Measurements from ENCODE around the gene POLR2A.

DNA sequence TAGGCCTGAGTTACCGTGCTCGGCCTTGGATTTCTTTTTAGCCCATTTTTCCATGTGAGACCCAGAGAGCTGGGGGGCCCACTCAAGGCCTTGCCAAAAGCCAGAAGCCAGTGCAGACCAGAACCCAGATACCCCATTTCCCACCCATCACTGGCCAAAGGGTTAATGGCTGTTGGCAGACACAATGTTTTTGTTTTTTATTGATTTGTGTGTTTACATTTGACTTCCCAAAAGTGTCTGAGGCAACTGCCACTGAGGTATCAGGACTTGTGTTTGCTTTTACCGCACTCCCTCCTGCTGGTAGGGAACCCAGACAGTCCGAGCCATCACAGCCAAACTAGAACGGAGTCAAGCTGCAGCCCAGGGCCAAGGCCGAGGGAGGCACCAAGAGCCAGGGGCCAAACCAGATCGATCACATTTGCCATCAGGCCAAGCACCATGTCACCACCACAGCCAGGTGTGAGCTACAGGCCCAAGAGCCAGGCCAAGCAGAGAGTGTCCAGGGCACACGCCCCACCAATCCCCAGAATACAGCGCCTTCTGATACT, 57.0 kb downstream of the POLR2A start:
- TF ChIP-seq, protein P1, sequence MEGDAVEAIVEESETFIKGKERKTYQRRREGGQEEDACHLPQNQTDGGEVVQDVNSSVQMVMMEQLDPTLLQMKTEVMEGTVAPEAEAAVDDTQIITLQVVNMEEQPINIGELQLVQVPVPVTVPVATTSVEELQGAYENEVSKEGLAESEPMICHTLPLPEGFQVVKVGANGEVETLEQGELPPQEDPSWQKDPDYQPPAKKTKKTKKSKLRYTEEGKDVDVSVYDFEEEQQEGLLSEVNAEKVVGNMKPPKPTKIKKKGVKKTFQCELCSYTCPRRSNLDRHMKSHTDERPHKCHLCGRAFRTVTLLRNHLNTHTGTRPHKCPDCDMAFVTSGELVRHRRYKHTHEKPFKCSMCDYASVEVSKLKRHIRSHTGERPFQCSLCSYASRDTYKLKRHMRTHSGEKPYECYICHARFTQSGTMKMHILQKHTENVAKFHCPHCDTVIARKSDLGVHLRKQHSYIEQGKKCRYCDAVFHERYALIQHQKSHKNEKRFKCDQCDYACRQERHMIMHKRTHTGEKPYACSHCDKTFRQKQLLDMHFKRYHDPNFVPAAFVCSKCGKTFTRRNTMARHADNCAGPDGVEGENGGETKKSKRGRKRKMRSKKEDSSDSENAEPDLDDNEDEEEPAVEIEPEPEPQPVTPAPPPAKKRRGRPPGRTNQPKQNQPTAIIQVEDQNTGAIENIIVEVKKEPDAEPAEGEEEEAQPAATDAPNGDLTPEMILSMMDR (IDR thresholded peaks at IDR 0.05): no peak
- TF ChIP-seq POLR2A (IDR thresholded peaks at IDR 0.05) (no peak), EP300 (IDR thresholded peaks at IDR 0.05) (no peak)

All from ovary (tissue), 3 donors.